Suprapubic skin (tissue), 4 donors: Measurements from ENCODE around the gene SIMC1. TPM values are rescaled to one million over a fixed set of nuclear protein-coding genes. Genes with fewer than 3 reads are reported as not detected.

Source experiments
- DNase-seq, 2 donors: peaks; one replicate each; pipeline ENCODE4 v3.0.0-alpha.2; 2019; ENCODE audit warnings: low spot score in 2 of 2
- H3K27ac ChIP-seq: fragments of 200-600 bp; sonication (generic); one replicate; pipeline ENCODE4 v1.5.1; 2019
- H3K27me3 ChIP-seq: fragments of 200-600 bp; sonication (generic); one replicate; pipeline ENCODE4 v1.5.1; 2019
- H3K36me3 ChIP-seq: fragments of 200-600 bp; sonication (generic); one replicate; pipeline ENCODE4 v1.5.1; 2019
- H3K4me1 ChIP-seq: fragments of 200-600 bp; sonication (generic); one replicate; pipeline ENCODE4 v1.5.1; 2019
- H3K4me3 ChIP-seq: fragments of 200-600 bp; sonication (generic); one replicate; pipeline ENCODE4 v1.5.1; 2019; ENCODE audit warnings: mild to moderate bottlenecking
- H3K9me3 ChIP-seq: fragments of 200-600 bp; sonication (generic); one replicate; pipeline ENCODE4 v1.5.1; 2019
- EP300 ChIP-seq: sonication (generic); formaldehyde crosslinking; IDR thresholded peaks from one replicate; pipeline ENCODE4 v1.6.1; 2017; ENCODE audit warnings: antibody characterized with exemption
- POLR2A ChIP-seq, 2 donors: fragments of 450-650 bp; IDR thresholded peaks; one replicate each; pipeline ENCODE4 v1.6.1; 2017; ENCODE audit warnings: antibody characterized with exemption in 2 of 2, mild to moderate bottlenecking in 2 of 2, moderate library complexity in 2 of 2
- POLR2AphosphoS5 ChIP-seq, 3 donors: sonication (generic); formaldehyde crosslinking; IDR thresholded peaks; one replicate each; pipeline ENCODE4 v1.6.1; 2017; ENCODE audit warnings: antibody characterized with exemption in 3 of 3
- WGBS: methylation state at CpG from one replicate; pipeline ENCODE4 v1.1.5; 2018; 5-methylcytosine and 5-hydroxymethylcytosine counted together
- total RNA-seq, 4 donors: library from RNA; depleted of rRNA; stranded (reverse); fragments of >200 nt; gene quantifications; one replicate each; pipeline ENCODE4 v1.1.0, GENCODE V29; 2016
- TF ChIP-seq, protein P1 (sequence below), 2 donors: fragments of 200-600 bp in 1 of 2; fragments of 450-650 bp in 1 of 2; sonication (generic) in 1 of 2; IDR thresholded peaks; one replicate each; pipeline ENCODE4 v1.5.1; 2016 to 2019; ENCODE audit warnings: antibody characterized with exemption in 2 of 2, mild to moderate bottlenecking in 1 of 2, moderate library complexity in 1 of 2

Gene SIMC1
- total RNA-seq, 4 donors from 2014 or later: 9.6 to 27.8 (median 12.9) TPM

DNA sequence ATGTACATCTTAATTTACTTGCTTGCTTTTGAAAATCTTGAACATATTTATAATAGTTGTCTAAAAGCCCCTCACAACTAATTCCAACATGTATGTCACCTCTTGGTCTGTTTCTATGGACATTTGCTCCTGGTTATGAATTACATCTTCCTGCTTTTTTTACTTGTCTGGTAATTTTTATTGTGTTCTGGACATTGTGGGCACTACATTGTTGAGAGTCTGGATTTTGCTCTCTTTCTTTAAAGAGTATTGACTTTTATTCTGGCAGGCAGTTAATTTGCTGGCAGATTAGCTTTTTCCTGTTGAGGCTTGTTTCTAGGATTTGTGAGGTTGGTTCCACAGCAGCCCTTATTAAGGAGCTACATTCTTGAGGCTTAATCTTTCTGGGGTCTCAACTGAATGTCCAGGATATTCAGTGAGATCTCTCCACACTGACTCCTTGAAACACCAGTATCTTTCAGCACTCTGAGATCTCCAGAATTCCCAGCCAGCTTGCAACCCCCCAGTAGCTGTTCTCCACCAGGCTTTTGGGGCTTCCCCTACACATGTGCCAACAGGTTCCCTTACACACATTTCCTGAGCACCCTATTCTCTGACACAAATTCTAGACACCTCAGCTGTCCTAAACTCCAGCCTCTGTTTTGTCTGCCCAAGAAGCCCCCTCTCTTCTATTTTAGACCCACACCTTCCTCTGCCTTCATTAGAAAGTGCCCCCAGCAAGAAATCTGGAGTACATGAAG, 96.0 kb downstream of the SIMC1 start:
- Histone ChIP-seq H3K4me1 (no peaks in the 10 kb centered on the region), H3K9me3 (no peaks in the 10 kb centered on the region), H3K36me3 (peaks cover 30% of the 10 kb centered on the region), H3K4me3 (no peak overlapping the region), H3K27ac (no peak overlapping the region), H3K27me3 (no peaks in the 10 kb centered on the region)
- no peak for DNase-seq
- TF ChIP-seq POLR2A (IDR thresholded peaks at IDR 0.05) (no peak), POLR2AphosphoS5 (IDR thresholded peaks at IDR 0.05) (no peak), EP300 (no peak)
- TF ChIP-seq, protein P1, sequence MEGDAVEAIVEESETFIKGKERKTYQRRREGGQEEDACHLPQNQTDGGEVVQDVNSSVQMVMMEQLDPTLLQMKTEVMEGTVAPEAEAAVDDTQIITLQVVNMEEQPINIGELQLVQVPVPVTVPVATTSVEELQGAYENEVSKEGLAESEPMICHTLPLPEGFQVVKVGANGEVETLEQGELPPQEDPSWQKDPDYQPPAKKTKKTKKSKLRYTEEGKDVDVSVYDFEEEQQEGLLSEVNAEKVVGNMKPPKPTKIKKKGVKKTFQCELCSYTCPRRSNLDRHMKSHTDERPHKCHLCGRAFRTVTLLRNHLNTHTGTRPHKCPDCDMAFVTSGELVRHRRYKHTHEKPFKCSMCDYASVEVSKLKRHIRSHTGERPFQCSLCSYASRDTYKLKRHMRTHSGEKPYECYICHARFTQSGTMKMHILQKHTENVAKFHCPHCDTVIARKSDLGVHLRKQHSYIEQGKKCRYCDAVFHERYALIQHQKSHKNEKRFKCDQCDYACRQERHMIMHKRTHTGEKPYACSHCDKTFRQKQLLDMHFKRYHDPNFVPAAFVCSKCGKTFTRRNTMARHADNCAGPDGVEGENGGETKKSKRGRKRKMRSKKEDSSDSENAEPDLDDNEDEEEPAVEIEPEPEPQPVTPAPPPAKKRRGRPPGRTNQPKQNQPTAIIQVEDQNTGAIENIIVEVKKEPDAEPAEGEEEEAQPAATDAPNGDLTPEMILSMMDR (IDR thresholded peaks at IDR 0.05): no peak

DNA sequence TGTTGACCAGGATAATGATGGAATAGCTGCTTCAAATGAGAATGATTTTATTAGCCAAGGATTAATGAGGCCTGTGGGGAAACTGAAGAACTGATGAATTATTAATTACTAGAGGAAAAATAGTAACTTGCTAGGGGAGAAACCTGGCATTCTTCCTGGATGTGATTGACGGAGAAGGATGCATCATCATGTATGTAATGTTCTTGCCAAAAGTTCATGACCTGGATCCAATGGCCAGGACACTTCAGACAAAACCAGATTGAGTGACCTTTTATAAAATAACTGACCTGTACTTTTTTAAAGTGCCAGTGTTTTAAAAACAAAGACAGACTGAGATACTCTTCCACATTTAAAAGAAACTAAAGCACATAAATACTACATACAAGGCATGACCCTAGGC, 99.7 kb downstream of the SIMC1 start:
- H3K36me3 ChIP-seq: peaks cover 32% of the 10 kb centered on the region
- H3K9me3 ChIP-seq: no peaks in the 10 kb centered on the region
- DNase-seq: no peak
- no peak for TF ChIP-seq POLR2AphosphoS5 (IDR thresholded peaks at IDR 0.05)
- no peak for TF ChIP-seq EP300
- TF ChIP-seq, protein P1 (IDR thresholded peaks at IDR 0.05): no peak
- no peak for TF ChIP-seq POLR2A (IDR thresholded peaks at IDR 0.05)
- H3K4me1 ChIP-seq: no peaks in the 10 kb centered on the region
- no peaks in the 10 kb centered on the region for H3K27me3 ChIP-seq
- no peak overlapping the region for H3K27ac ChIP-seq
- WGBS: 35% methylated on average over 1 of the region's 1 CpG
- no peak overlapping the region for H3K4me3 ChIP-seq

DNA sequence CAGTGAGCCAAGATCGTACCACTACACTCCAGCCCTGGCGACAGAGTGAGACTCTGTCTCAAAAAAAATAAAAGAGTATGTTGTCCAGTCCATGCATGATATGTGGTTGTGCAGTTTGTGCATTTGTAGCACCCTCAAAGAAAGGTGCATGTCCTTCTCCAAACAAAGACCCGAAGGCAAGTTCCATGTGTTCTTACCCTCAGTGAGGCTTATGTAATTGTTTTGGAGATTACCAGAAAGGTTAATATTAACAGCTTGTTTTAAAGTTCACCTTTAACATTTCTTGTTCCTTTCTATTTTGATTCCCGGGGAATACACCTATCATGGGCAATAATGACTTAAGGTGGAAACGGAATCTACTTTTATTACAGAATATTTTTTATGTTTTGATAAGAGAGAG, 101.1 kb downstream of the SIMC1 start:
- DNase-seq: no peak
- Histone ChIP-seq H3K36me3 (peaks cover 35% of the 10 kb centered on the region), H3K4me3 (no peak overlapping the region), H3K9me3 (no peaks in the 10 kb centered on the region), H3K27me3 (no peaks in the 10 kb centered on the region), H3K27ac (no peak overlapping the region), H3K4me1 (no peaks in the 10 kb centered on the region)
- WGBS: 91% methylated on average over 5 of the region's 5 CpGs
- TF ChIP-seq, protein P1 (IDR thresholded peaks at IDR 0.05): no peak
- TF ChIP-seq POLR2AphosphoS5 (IDR thresholded peaks at IDR 0.05) (no peak), POLR2A (IDR thresholded peaks at IDR 0.05) (no peak), EP300 (no peak)

DNA sequence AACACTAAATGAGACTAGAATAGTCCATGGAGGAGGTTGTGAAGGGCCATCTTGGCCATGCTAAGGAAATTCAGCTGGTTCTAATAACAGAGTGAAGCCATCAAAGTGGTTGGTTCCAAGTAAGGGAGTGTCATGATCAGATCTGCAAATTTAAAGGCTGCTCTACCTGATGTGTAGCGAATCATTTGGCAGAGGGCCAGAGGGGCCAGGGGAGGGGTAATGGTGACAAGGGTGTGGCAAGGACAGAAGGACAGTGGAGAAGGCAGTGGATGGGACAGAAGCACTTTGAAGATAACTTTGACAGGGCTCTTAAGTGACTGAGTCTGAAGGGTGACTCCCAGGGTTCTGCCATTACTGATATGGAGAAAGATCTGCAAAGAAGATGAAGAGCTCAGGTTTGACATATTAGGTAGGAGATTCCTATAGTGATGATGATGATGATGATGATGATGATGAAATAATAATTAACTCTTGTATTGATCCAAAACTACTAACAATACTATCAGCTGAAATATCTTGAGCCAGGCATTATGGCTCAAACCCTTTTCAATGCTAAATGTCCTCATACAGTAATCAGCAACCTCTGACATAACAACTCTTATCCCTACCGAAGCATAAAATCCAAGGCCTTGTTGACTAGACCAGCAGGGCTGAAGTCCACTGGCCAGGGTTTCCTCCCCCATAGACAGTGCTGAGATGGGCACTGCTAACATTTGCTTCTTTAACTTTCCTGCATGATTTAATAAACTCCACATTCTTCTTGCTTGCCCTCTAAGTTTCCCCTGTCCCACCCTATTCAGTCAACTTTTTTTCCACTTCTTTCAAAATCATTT, 103.3 kb downstream of the SIMC1 start:
- Histone ChIP-seq H3K9me3 (no peaks in the 10 kb centered on the region), H3K27ac (no peak overlapping the region), H3K4me1 (no peaks in the 10 kb centered on the region), H3K27me3 (no peaks in the 10 kb centered on the region), H3K36me3 (peaks cover 52% of the 10 kb centered on the region), H3K4me3 (no peak overlapping the region)
- TF ChIP-seq POLR2A (IDR thresholded peaks at IDR 0.05) (no peak), POLR2AphosphoS5 (IDR thresholded peaks at IDR 0.05) (no peak), EP300 (no peak)
- TF ChIP-seq, protein P1 (IDR thresholded peaks at IDR 0.05): no peak
- DNase-seq: no peak
- WGBS: 63% methylated on average over 2 of the region's 2 CpGs

DNA sequence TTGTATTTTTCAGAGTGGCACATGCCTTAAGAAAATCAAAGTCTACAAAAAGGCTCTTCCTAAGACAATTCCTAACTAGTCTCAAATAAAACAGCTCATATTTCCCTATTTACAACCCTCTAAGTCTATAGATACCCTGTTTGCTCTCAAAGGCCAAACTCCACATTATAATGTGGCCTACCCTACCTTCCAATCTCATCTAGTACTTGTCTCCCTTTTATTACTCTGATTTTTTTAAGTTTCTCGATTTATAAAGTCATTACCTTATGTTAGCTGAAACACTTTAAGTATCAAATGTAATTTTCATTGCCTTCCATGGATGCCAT, 103.9 kb downstream of the SIMC1 start:
- WGBS: 91% methylated on average over 1 of the region's 1 CpG
- no peak overlapping the region for H3K4me3 ChIP-seq
- H3K27ac ChIP-seq: no peak overlapping the region
- peaks cover 52% of the 10 kb centered on the region for H3K36me3 ChIP-seq
- H3K9me3 ChIP-seq: no peaks in the 10 kb centered on the region
- DNase-seq: no peak
- H3K4me1 ChIP-seq: no peaks in the 10 kb centered on the region
- TF ChIP-seq EP300: no peak
- TF ChIP-seq POLR2AphosphoS5 (IDR thresholded peaks at IDR 0.05): no peak
- TF ChIP-seq, protein P1 (IDR thresholded peaks at IDR 0.05): no peak
- no peak for TF ChIP-seq POLR2A (IDR thresholded peaks at IDR 0.05)
- no peaks in the 10 kb centered on the region for H3K27me3 ChIP-seq
